ENCODE data around the gene ZNF385D.

DNA sequence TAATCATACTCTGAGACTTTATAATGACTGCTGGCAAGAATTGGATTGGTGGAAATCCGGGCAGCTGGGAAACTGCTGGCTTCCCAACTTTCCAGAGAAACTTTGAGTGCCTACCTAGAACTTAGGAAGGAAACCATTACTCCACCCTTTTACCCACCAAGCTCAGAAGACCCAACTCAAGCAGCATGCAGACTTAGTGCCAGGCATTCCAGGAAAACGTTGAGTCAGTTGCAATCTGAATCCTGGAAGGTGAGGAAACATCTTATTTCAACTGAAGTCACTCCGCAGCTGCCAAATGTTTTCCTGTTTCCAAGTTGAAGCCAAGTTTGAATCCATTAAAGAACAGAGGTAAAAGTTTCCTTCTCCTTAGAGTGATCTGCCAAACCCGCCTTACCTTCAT is 126.5 kb downstream of the ZNF385D start:
- TF ChIP-seq CTCF (conservative IDR thresholded peaks at IDR 0.05; ENCODE audit: low read depth, low read length) (no peak), EZH2phosphoT487 (IDR thresholded peaks at IDR 0.05; ENCODE audit: borderline replicate concordance, low read length) (no peak), EZH2 (IDR thresholded peaks at IDR 0.05; ENCODE audit: low read length, unreplicated experiment) (no peak)

Measured in PC-3 (cell line).